ENCODE data around the gene STIMATE.

The STIMATE gene

GRCh38 chr3:52789746-52790040 is 107.7 kb downstream of the STIMATE start:
- no peak for FAIRE-seq

GRCh38 chr3:52788890-52789745 is 108.2 kb downstream of the STIMATE start:
- no peak for FAIRE-seq

DNA sequence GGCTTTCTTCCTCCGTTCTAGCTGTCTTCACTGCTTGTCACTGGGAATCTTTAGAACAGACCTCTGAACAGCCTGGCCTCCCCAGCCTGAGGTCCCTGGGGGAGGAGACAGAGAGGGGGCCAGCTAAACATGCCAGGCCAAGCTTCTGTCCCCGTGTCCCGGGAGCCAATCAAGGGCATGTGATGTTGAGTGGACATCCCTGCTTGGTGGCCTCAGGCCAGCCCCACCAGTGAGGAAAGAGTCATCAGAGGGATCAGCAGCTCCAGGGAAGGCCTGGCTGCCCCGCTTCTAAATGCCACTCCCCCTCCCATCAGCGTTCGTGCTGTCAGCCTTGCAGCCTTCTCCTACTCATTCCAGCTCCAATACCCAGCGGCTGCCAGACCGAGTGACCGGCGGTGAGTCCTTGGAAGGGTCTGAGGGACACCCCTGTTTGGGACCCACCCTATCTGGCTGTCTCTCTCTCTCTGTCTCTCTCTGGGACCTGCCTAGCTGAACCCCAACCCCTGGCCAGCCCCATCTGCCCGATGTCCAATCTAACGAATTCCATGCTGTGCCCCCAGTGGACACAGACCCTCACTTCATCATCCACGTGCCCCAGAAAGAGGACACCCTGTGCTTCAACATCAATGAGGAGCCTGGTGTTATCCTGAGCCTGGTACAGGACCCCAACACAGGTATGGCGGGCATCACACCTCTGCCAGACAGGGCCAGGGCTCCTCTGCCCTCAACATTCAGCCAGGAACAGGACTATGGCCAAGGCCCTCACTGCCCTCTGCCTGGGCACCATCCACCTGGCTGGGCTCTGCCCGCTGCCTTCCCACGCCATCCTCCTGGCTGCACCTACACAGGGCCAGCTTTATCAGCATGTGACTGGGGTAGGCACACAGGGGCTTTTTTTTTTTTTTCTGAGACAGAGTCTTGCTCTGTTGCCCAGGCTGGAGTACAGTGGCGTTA is 109.4 kb downstream of the STIMATE start:
- FAIRE-seq = no peak

DNA sequence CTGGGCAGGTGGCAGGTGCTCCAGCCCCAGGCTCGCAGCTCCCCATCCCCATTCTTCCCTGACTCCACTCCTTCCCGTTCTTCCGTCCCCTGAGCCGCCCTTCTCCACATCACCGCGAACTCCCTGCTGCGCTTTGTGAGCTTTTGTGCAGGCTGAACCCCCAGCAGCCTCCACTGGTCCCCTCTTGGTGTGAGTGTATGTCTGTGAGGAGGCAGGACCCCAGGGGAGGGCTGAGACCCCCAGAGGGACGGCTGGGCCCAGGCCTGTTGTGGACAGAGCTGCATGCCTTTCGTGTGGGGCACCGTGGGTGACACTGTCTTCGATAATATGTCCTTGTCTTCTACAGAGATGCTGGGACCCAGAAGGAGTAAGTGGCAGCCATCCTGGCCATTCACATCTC is 110.1 kb downstream of the STIMATE start:
- no peak for FAIRE-seq

All from colon (tissue), 2 donors.